ENCODE measurements around the gene TMEFF1.

DNA sequence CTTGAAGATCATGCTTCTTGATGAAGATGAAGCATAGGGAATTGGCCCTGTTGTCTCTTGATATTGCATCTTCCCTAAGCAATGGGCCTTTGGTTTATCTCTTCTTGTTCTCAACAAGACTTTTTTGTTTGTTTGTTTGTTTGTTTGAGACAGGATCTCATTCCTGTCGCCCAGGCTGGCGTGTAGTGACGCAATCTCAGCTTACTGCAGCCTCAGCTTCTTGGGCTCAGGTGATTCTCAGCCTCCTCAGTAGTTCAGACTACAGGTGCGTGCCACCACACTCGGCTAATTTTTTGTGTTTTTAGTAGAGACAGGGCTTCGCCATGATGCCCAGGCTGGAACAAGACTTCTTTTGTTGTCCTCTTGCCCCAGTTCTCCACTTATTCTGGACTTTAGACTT is 5.2 kb downstream of the TMEFF1 start:
- TF ChIP-seq EP300 (IDR thresholded peaks at IDR 0.05): no peak
- TF ChIP-seq, protein P1, sequence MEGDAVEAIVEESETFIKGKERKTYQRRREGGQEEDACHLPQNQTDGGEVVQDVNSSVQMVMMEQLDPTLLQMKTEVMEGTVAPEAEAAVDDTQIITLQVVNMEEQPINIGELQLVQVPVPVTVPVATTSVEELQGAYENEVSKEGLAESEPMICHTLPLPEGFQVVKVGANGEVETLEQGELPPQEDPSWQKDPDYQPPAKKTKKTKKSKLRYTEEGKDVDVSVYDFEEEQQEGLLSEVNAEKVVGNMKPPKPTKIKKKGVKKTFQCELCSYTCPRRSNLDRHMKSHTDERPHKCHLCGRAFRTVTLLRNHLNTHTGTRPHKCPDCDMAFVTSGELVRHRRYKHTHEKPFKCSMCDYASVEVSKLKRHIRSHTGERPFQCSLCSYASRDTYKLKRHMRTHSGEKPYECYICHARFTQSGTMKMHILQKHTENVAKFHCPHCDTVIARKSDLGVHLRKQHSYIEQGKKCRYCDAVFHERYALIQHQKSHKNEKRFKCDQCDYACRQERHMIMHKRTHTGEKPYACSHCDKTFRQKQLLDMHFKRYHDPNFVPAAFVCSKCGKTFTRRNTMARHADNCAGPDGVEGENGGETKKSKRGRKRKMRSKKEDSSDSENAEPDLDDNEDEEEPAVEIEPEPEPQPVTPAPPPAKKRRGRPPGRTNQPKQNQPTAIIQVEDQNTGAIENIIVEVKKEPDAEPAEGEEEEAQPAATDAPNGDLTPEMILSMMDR (IDR thresholded peaks at IDR 0.05): no peak
